H1 (cell line): Measurements from ENCODE around the gene ALG5. TPM values are rescaled to one million over a fixed set of nuclear protein-coding genes. Genes with fewer than 3 reads are reported as not detected.

Experiments
- BRCA1 ChIP-seq: IDR thresholded peaks from 2 replicates; pipeline ENCODE4 v1.6.1; 2012; ENCODE audit warnings: low read depth, low read length, improper control_type of control experiment
- CTBP2 ChIP-seq: IDR thresholded peaks from 2 replicates; pipeline ENCODE4 v1.7.0; 2011; ENCODE audit warnings: borderline replicate concordance, mild to moderate bottlenecking, moderate library complexity, mixed read lengths, low read length; ENCODE audit not compliant: insufficient read depth, insufficient read length
- KDM5A ChIP-seq: fragments of 200-600 bp; IDR thresholded peaks from 2 replicates; pipeline ENCODE4 v1.7.1; 2012; ENCODE audit warnings: mild to moderate bottlenecking, low read length, inconsistent platforms, mixed read lengths
- SIX5 ChIP-seq: IDR thresholded peaks from 2 replicates; pipeline ENCODE4 v1.6.1; 2011; ENCODE audit warnings: mild to moderate bottlenecking, low read depth, low read length
- SRF ChIP-seq: IDR thresholded peaks from 2 replicates; pipeline ENCODE4 v1.6.1; 2011; ENCODE audit warnings: mild to moderate bottlenecking, low read depth, low read length, moderate library complexity
- polyA plus RNA-seq, 7 experiments: library from polyadenylated mRNA; depleted of rRNA in 3 of 7; stranded (reverse) in 5 of 7; unstranded in 2 of 7; fragments of >200 nt in 5 of 7; fragments of 200-250 nt in 2 of 7; gene quantifications; 1 replicate in 5 of 7; 2 replicates in 1 of 7; 4 replicates in 1 of 7; pipeline versions ENCODE4 v1.2.1 to v1.2.3, GENCODE V29; 2011 to 2013; ENCODE audit warnings: missing spikeins in 2 of 7, mixed read lengths in 2 of 7
- total RNA-seq: library from RNA; stranded (reverse); fragmentation: NEBNext Ultra II Directional; extraction: Animal tissue kit (Norgen Biotek cat#: 25700); gene quantifications from 2 replicates; pipeline ENCODE4 v1.2.1, GENCODE V29; 2021

ALG5 gene
- total and polyA plus RNA-seq, 2 of the 8 experiments (the other 6 are each of a cell fraction or from before 2014, with no cell fraction given), result 15.0 to 24.3 TPM

GRCh38 chr13:36992362-36992761 is 6.8 kb downstream of the ALG5 start (continued):
- TF ChIP-seq CTBP2 (no peak), SRF (no peak), KDM5A (no peak), BRCA1 (no peak), SIX5 (no peak)
